H9 (cell line): ENCODE measurements around the gene SCAMP3. TPM values are rescaled to one million over a fixed set of nuclear protein-coding genes. Genes with fewer than 3 reads are reported as not detected.
A peak's percentile ranks its signal among the peaks of the same experiment; 100 is the strongest.
"Not testable (repeated sequence)": the region's sequence is repeated elsewhere in the genome, so short reads cannot be mapped to it uniquely, and the experiment has no call there.

ENCODE experiments used
- DNase-seq: peaks from one replicate; pipeline ENCODE4 v3.0.0-alpha.2; 2017
- H2AFZ ChIP-seq: one replicate; pipeline ENCODE4 v1.6.1; 2013; ENCODE audit warnings: mild to moderate bottlenecking, low read length, control low read depth, moderate library complexity
- H2AK5ac ChIP-seq: 2 replicates; pipeline ENCODE4 v1.6.1; 2013; ENCODE audit warnings: low read length, control low read depth, mixed read lengths; ENCODE audit not compliant: insufficient read length
- H2BK120ac ChIP-seq: one replicate; pipeline ENCODE4 v1.6.1; 2013; ENCODE audit warnings: low read depth, mild to moderate bottlenecking, low read length, control low read depth, inconsistent platforms; ENCODE audit not compliant: poor library complexity, severe bottlenecking
- H2BK12ac ChIP-seq: 2 replicates; pipeline ENCODE4 v1.6.1; 2013; ENCODE audit warnings: low read length, control low read depth, mixed read lengths, low read depth; ENCODE audit not compliant: insufficient read length
- H2BK15ac ChIP-seq: 2 replicates; pipeline ENCODE4 v1.6.1; 2013; ENCODE audit warnings: low read depth, low read length, control low read depth
- H2BK20ac ChIP-seq: one replicate; pipeline ENCODE4 v1.6.1; 2013; ENCODE audit warnings: low read depth, mild to moderate bottlenecking, low read length, control low read depth, inconsistent platforms; ENCODE audit not compliant: poor library complexity, severe bottlenecking
- H2BK5ac ChIP-seq: 2 replicates; pipeline ENCODE4 v1.6.1; 2013; ENCODE audit warnings: low read length, control low read depth, mixed read lengths; ENCODE audit not compliant: insufficient read length
- H3K14ac ChIP-seq: 2 replicates; pipeline ENCODE4 v1.6.1; 2013; ENCODE audit warnings: low read length, control low read depth; ENCODE audit not compliant: insufficient read depth
- H3K18ac ChIP-seq: 2 replicates; pipeline ENCODE4 v1.6.1; 2013; ENCODE audit warnings: low read depth, mild to moderate bottlenecking, mixed read lengths, low read length, control low read depth; ENCODE audit not compliant: insufficient read length
- H3K23ac ChIP-seq: 2 replicates; pipeline ENCODE4 v1.6.1; 2013; ENCODE audit warnings: low read length, control low read depth, mixed read lengths, low read depth; ENCODE audit not compliant: insufficient read length
- H3K23me2 ChIP-seq: 2 replicates; pipeline ENCODE4 v1.6.1; 2013; ENCODE audit warnings: low read depth, mild to moderate bottlenecking, mixed read lengths, low read length, control low read depth; ENCODE audit not compliant: insufficient read length, poor library complexity, severe bottlenecking
- H3K27ac ChIP-seq: 2 replicates; pipeline ENCODE4 v1.5.1; 2013; ENCODE audit warnings: low read length, control low read depth, mixed read lengths, low read depth; ENCODE audit not compliant: insufficient read length
- H3K27me3 ChIP-seq: 2 replicates; pipeline ENCODE4 v1.6.1; 2013; ENCODE audit warnings: low read length, control low read depth, inconsistent platforms; ENCODE audit not compliant: insufficient read depth
- H3K4ac ChIP-seq: 2 replicates; pipeline ENCODE4 v1.6.1; 2013; ENCODE audit warnings: low read depth, mild to moderate bottlenecking, control low read depth, inconsistent platforms, low read length, moderate library complexity
- H3K4me1 ChIP-seq: 2 replicates; pipeline ENCODE4 v1.6.1; 2013; ENCODE audit warnings: low read length, control low read depth, inconsistent platforms; ENCODE audit not compliant: insufficient read depth
- H3K4me2 ChIP-seq: 2 replicates; pipeline ENCODE4 v1.6.1; 2013; ENCODE audit warnings: low read length, control low read depth, mixed read lengths; ENCODE audit not compliant: insufficient read length, insufficient read depth
- H3K56ac ChIP-seq: 2 replicates; pipeline ENCODE4 v1.6.1; 2013; ENCODE audit warnings: low read depth, mild to moderate bottlenecking, mixed read lengths, low read length, control low read depth; ENCODE audit not compliant: insufficient read length
- H3K79me1 ChIP-seq: 2 replicates; pipeline ENCODE4 v1.6.1; 2013; ENCODE audit warnings: low read depth, mild to moderate bottlenecking, moderate library complexity, low read length, control low read depth, inconsistent platforms; ENCODE audit not compliant: insufficient read depth, poor library complexity, severe bottlenecking
- H3K79me2 ChIP-seq: 2 replicates; pipeline ENCODE4 v1.6.1; 2013; ENCODE audit warnings: low read length, control low read depth, inconsistent platforms; ENCODE audit not compliant: insufficient read depth
- H3K9ac ChIP-seq: 2 replicates; pipeline ENCODE4 v1.6.1; 2013; ENCODE audit warnings: low read length, control low read depth, mixed read lengths; ENCODE audit not compliant: insufficient read length; ENCODE audit errors: extremely low read depth
- H3K9me3 ChIP-seq: one replicate; pipeline ENCODE4 v1.6.1; 2013; ENCODE audit warnings: low read depth, low read length, inconsistent platforms; ENCODE audit not compliant: control insufficient read depth
- H3T11ph ChIP-seq: one replicate; pipeline ENCODE4 v1.6.1; 2013; ENCODE audit warnings: mild to moderate bottlenecking, low read length, control low read depth, inconsistent platforms
- H4K20me1 ChIP-seq: one replicate; pipeline ENCODE4 v1.6.1; 2013; ENCODE audit not compliant: control insufficient read depth, insufficient read length, insufficient read depth
- H4K5ac ChIP-seq: 2 replicates; pipeline ENCODE4 v1.6.1; 2013; ENCODE audit warnings: low read depth, mild to moderate bottlenecking, mixed read lengths, low read length, control low read depth; ENCODE audit not compliant: insufficient read length
- H4K8ac ChIP-seq: replicated peaks from 2 replicates; pipeline ENCODE4 v1.6.1; 2013; ENCODE audit warnings: low read length, control low read depth, mixed read lengths, low read depth; ENCODE audit not compliant: insufficient read length
- H4K91ac ChIP-seq: 2 replicates; pipeline ENCODE4 v1.6.1; 2013; ENCODE audit warnings: low read depth, mild to moderate bottlenecking, moderate library complexity, mixed read lengths, low read length, control low read depth; ENCODE audit not compliant: insufficient read length
- H3K27ac Mint-ChIP-seq, 3 experiments: 2 replicates in 2 of 3; 3 replicates in 1 of 3; pipeline ENCODE4 v1.8.0; 2020 to 2021; ENCODE audit warnings: mixed read lengths in 3 of 3, mild to moderate bottlenecking in 1 of 3, moderate library complexity in 1 of 3
- H3K27me3 Mint-ChIP-seq: 2 replicates; pipeline ENCODE4 v1.8.0; 2021; ENCODE audit warnings: low read depth, mild to moderate bottlenecking, moderate library complexity, mixed read lengths
- H3K36me3 Mint-ChIP-seq, 3 experiments: 2 replicates in 2 of 3; 3 replicates in 1 of 3; pipeline ENCODE4 v1.8.0; 2020 to 2021; ENCODE audit warnings: low read depth in 3 of 3, mixed read lengths in 3 of 3; ENCODE audit not compliant: insufficient read depth in 1 of 3
- H3K4me1 Mint-ChIP-seq, 2 experiments: 2 replicates each; pipeline ENCODE4 v1.8.0; 2020; ENCODE audit warnings: mixed read lengths in 2 of 2
- H3K4me3 Mint-ChIP-seq, 2 experiments: 2 replicates in 1 of 2; 3 replicates in 1 of 2; pipeline ENCODE4 v1.8.0; 2020 to 2021; ENCODE audit warnings: mild to moderate bottlenecking in 2 of 2, mixed read lengths in 2 of 2, moderate library complexity in 1 of 2
- H3K9me3 Mint-ChIP-seq, 2 experiments: 2 replicates in 1 of 2; 3 replicates in 1 of 2; pipeline ENCODE4 v1.8.0; 2020; ENCODE audit warnings: mild to moderate bottlenecking in 2 of 2, mixed read lengths in 2 of 2, moderate library complexity in 1 of 2
- WGBS: extraction: QIAGEN DNeasy Blood & Tissue Kit; methylation state at CpG from one replicate; pipeline ENCODE4 v1.1.7; 2013; ENCODE audit warnings: missing lambda C conversion rate, low lambda C conversion rate, mixed read lengths; ENCODE audit not compliant: insufficient read length; ENCODE audit errors: extremely low coverage; 5-methylcytosine and 5-hydroxymethylcytosine counted together
- total RNA-seq: library from RNA; stranded (reverse); gene quantifications from 2 replicates; pipeline ENCODE4 v1.2.1, GENCODE V29; 2021
- TF ChIP-seq, protein P1 (sequence below): fragments of 200-600 bp; sonication (generic); conservative IDR thresholded peaks from 3 replicates; pipeline ENCODE4 v1.8.0; 2021; ENCODE audit warnings: antibody characterized with exemption, mild to moderate bottlenecking

Gene SCAMP3
- total RNA-seq, 1 experiment from 2014 or later = 52.5 TPM

DNA sequence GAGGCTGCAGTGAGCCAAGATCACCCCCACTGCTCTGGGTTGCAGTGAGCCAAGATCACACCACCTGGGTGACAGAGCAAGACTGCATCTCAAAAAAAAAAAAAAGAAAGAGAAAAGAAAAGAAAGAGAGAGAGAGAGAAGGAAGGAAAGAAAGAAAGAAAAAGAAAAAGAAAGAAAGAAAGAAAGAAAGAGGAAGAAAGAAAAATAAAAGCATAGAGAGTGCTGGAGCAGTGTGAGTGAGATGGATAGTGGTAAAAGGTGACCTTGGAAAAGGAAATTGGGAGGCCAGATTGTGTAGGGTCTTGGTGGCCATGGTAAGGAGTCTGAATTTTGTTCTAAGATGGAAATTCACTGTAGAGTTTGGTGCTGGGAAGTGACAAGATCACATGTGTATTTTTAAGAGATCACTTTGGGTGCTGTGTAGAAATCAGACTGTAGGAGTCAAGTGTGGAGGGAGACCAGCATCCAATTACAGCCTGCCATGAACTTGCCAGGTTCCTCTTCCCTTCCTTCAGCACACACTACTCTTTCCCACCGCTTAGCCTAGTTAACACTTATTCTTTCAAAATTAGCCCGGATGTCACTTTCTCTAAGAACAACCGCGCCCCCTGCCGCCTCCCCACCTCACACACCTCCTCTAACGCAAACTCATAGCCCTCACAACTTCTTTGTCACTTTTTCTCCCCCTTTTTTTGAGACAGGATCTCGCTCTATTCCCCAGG, 35.8 kb downstream of the SCAMP3 start:
- Histone ChIP-seq H3K14ac (peak overlapping the region; percentile 44; the same call in 1 of the 2 replicates), H3K4ac (no peak overlapping the region), H4K20me1 (no peaks in the 10 kb centered on the region), H3K9ac (peak overlapping the region; percentile 71), H3K18ac (peak overlapping the region; percentile 37), H4K5ac (no peak overlapping the region), H3K27ac (peak overlapping the region; percentile 1), H2AK5ac (no peak overlapping the region), H2BK120ac (no peak overlapping the region), H3K4me2 (peak overlapping the region; percentile 81), H2BK20ac (no peak overlapping the region), H2AFZ (no peak overlapping the region), H3K23me2 (peaks cover 4% of the 10 kb centered on the region), H3K79me2 (no peaks in the 10 kb centered on the region), H3K23ac (no peak overlapping the region), H2BK15ac (no peak overlapping the region), H4K8ac (no peak overlapping the region), H2BK5ac (no peak overlapping the region), H3K4me1 (no peaks in the 10 kb centered on the region; the same call in 1 of the 2 replicates), H3K56ac (no peak overlapping the region), H3K79me1 (no peaks in the 10 kb centered on the region), H4K91ac (no peak overlapping the region), H2BK12ac (no peak overlapping the region), H3K27me3 (no peaks in the 10 kb centered on the region), H3T11ph (no peak overlapping the region), H3K9me3 (no peaks in the 10 kb centered on the region)
- peak; percentile 86 for DNase-seq
- Mint-ChIP-seq H3K9me3 (no peaks in the 10 kb centered on the region; a peak in 1 of 5 replicates), H3K4me1 (peaks cover 20 to 27% of the 10 kb centered on the region in 2 experiments), H3K27me3 (peaks cover 30% of the 10 kb centered on the region), H3K27ac (peak overlapping the region; percentile 91 to 99 (median 97)), H3K36me3 (peaks cover 0 to 10% (median 8%) of the 10 kb centered on the region in 3 experiments; a peak in 4 of 7 replicates), H3K4me3 (peak overlapping the region; percentile 88)
- TF ChIP-seq, protein P1, sequence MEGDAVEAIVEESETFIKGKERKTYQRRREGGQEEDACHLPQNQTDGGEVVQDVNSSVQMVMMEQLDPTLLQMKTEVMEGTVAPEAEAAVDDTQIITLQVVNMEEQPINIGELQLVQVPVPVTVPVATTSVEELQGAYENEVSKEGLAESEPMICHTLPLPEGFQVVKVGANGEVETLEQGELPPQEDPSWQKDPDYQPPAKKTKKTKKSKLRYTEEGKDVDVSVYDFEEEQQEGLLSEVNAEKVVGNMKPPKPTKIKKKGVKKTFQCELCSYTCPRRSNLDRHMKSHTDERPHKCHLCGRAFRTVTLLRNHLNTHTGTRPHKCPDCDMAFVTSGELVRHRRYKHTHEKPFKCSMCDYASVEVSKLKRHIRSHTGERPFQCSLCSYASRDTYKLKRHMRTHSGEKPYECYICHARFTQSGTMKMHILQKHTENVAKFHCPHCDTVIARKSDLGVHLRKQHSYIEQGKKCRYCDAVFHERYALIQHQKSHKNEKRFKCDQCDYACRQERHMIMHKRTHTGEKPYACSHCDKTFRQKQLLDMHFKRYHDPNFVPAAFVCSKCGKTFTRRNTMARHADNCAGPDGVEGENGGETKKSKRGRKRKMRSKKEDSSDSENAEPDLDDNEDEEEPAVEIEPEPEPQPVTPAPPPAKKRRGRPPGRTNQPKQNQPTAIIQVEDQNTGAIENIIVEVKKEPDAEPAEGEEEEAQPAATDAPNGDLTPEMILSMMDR = peak; percentile 61
- WGBS = no CpG with 5 or more reads among the region's 7 CpGs

GRCh38 chr1:155225404-155225759, 36.8 kb downstream of the SCAMP3 start:
- not testable (repeated sequence) for H3T11ph ChIP-seq, H3K9ac ChIP-seq, H3K23me2 ChIP-seq, H3K18ac ChIP-seq, H3K27me3 ChIP-seq, H3K23ac ChIP-seq, H2AFZ ChIP-seq, H2BK20ac ChIP-seq, H3K9me3 ChIP-seq, H3K56ac ChIP-seq, H3K4ac ChIP-seq, H3K9me3 Mint-ChIP-seq, H2BK12ac ChIP-seq, H3K79me2 ChIP-seq, H2BK15ac ChIP-seq, H2AK5ac ChIP-seq, H3K36me3 Mint-ChIP-seq, H3K27ac ChIP-seq, H4K91ac ChIP-seq, H4K8ac ChIP-seq, H3K14ac ChIP-seq, H2BK120ac ChIP-seq, H4K20me1 ChIP-seq, H4K5ac ChIP-seq, DNase-seq, H3K4me1 ChIP-seq, H3K79me1 ChIP-seq, H2BK5ac ChIP-seq
- Mint-ChIP-seq H3K4me1 (peaks cover 20 to 27% of the 10 kb centered on the region in 2 experiments), H3K27me3 (peaks cover 20% of the 10 kb centered on the region), H3K27ac (peak overlapping the region in 1 of 3 experiments; percentile 58; a peak in 1 of 7 replicates), H3K4me3 (peak overlapping the region; percentile 88; a peak in 3 of 5 replicates)
- WGBS = no CpG with 5 or more reads among the region's 8 CpGs
- H3K4me2 ChIP-seq = peak overlapping the region; percentile 81
